Liver (tissue), 3 donors: ENCODE data around the gene RIMBP2.

Experiments
- FOXA1 ChIP-seq: IDR thresholded peaks from 2 replicates; pipeline ENCODE4 v1.6.1; 2016; ENCODE audit warnings: antibody characterized with exemption
- GABPA ChIP-seq, 2 donors: IDR thresholded peaks in 1 of 2; conservative IDR thresholded peaks in 1 of 2; 2 replicates each; pipeline ENCODE4 v1.6.1; 2016; ENCODE audit warnings: antibody characterized with exemption in 2 of 2, mild to moderate bottlenecking in 1 of 2, moderate library complexity in 1 of 2
- NR2F2 ChIP-seq: IDR thresholded peaks from 2 replicates; pipeline ENCODE4 v1.6.1; 2016; ENCODE audit warnings: antibody characterized with exemption
- RAD21 ChIP-seq, 2 donors: IDR thresholded peaks; 2 replicates each; pipeline ENCODE4 v1.6.1; 2016; ENCODE audit warnings: antibody characterized with exemption in 2 of 2, mild to moderate bottlenecking in 2 of 2
- RXRA ChIP-seq, 2 donors: IDR thresholded peaks; 2 replicates each; pipeline ENCODE4 v1.6.1; 2017 to 2018; ENCODE audit warnings: antibody characterized with exemption in 2 of 2, mild to moderate bottlenecking in 1 of 2
- TAF1 ChIP-seq: conservative IDR thresholded peaks from 2 replicates; pipeline ENCODE4 v1.6.1; 2016; ENCODE audit warnings: antibody characterized with exemption, mild to moderate bottlenecking
- YY1 ChIP-seq: IDR thresholded peaks from 2 replicates; pipeline ENCODE4 v1.6.1; 2016; ENCODE audit warnings: antibody characterized with exemption, mild to moderate bottlenecking
- TF ChIP-seq, protein P1 (sequence below): fragments of 150-350 bp; IDR thresholded peaks from 2 replicates; pipeline ENCODE4 v1.5.1; 2017; ENCODE audit warnings: improper control_type of control experiment, low read depth, low read length; ENCODE audit not compliant: missing input control
- donor health status: healthy.
- donor health status: healthy.

DNA sequence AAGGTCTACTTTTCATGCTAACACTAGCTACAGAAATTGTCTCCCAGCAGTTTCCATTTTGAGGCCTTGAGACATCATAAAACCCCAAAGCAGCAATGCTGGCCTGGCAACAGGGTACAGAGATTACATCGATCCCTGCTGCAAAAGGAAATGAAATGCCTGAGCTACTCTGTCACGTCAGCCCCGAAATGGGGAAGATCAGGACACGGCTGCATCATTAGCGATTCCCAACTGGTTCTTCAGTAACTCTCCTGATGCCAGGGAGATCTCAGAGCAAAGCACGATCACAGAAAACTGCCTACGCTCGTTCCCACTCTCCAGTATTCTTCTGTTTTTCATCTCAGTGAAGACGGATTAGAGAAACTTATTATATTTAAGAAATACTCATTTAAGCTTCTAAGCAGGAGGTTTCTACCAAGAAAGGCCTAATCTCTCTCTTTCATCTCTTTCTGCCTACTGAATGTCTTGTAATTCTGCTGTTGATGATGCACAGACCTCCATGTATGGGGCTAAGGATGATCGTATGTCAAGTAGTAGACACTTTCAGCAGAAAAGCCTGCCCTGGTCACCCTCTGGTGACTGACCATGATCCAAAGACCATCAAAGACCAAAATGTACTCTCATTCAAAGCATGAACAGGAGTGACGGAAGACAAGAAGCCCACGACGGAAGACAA, 168.5 kb downstream of the RIMBP2 start:
- TF ChIP-seq GABPA (IDR thresholded peaks at IDR 0.05 in 1 of 2, conservative IDR thresholded peaks at IDR 0.05 in 1 of 2): no peak
- TF ChIP-seq, protein P1, sequence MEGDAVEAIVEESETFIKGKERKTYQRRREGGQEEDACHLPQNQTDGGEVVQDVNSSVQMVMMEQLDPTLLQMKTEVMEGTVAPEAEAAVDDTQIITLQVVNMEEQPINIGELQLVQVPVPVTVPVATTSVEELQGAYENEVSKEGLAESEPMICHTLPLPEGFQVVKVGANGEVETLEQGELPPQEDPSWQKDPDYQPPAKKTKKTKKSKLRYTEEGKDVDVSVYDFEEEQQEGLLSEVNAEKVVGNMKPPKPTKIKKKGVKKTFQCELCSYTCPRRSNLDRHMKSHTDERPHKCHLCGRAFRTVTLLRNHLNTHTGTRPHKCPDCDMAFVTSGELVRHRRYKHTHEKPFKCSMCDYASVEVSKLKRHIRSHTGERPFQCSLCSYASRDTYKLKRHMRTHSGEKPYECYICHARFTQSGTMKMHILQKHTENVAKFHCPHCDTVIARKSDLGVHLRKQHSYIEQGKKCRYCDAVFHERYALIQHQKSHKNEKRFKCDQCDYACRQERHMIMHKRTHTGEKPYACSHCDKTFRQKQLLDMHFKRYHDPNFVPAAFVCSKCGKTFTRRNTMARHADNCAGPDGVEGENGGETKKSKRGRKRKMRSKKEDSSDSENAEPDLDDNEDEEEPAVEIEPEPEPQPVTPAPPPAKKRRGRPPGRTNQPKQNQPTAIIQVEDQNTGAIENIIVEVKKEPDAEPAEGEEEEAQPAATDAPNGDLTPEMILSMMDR: no peak
- no peak for TF ChIP-seq FOXA1
- no peak for TF ChIP-seq YY1
- TF ChIP-seq RXRA (IDR thresholded peaks at IDR 0.05): no peak
- no peak for TF ChIP-seq RAD21 (IDR thresholded peaks at IDR 0.05)
- TF ChIP-seq NR2F2: no peak
- no peak for TF ChIP-seq TAF1
